DND-41 (cell line): ENCODE results near the gene PAIP2.

Experiments
- EZH2 ChIP-seq: IDR thresholded peaks from 3 replicates; pipeline ENCODE4 v1.6.1; 2012; ENCODE audit warnings: borderline replicate concordance, low read depth, mild to moderate bottlenecking, moderate library complexity, low read length, inconsistent platforms; ENCODE audit not compliant: severe bottlenecking
- TF ChIP-seq, protein P1 (sequence below): IDR thresholded peaks from 2 replicates; pipeline ENCODE4 v1.5.1; 2012; ENCODE audit warnings: borderline replicate concordance, low read length, moderate library complexity, mild to moderate bottlenecking; ENCODE audit not compliant: poor library complexity, severe bottlenecking; ENCODE audit errors: extremely low read depth

DNA sequence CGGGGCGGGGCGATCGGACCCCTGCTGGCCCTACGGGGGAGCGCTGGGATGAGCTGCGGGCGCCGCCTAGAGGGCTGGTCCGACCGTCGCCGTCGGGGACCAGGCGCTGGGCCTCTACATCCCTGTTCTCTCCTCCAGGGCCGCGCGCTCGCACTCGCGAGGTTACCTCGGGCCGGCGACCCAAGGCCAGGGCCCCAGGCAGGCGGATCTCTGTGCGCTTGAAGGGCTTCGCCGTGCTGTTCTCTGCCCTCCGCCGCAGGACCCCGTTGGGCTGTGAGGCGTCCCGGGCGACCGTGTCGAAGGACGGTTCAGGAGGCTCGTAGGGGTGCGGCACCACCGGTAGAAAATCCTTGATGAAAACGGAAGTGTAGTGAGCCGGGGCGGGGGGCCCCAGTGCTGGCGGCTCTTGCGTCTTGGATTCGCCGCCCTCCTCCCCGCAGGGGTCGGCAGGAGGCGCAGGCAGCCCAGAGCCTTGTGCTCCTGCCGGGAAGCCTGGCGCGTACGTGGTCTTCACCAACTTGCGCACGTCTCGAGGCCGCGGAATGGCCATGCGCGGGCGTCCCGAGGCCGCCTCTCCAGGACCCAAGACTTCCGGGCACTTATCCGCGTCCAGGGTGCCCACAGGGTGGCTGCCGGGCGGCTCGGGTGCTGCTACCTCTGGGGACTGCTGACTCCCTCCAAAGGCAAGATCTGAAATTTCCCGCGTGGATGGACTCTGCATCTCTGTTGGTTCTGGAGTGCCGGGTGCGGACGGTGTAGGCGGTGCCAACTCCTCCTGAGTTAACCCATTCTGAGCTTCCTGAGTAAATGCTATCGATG lies 51.2 kb downstream of the PAIP2 start:
- TF ChIP-seq, protein P1, sequence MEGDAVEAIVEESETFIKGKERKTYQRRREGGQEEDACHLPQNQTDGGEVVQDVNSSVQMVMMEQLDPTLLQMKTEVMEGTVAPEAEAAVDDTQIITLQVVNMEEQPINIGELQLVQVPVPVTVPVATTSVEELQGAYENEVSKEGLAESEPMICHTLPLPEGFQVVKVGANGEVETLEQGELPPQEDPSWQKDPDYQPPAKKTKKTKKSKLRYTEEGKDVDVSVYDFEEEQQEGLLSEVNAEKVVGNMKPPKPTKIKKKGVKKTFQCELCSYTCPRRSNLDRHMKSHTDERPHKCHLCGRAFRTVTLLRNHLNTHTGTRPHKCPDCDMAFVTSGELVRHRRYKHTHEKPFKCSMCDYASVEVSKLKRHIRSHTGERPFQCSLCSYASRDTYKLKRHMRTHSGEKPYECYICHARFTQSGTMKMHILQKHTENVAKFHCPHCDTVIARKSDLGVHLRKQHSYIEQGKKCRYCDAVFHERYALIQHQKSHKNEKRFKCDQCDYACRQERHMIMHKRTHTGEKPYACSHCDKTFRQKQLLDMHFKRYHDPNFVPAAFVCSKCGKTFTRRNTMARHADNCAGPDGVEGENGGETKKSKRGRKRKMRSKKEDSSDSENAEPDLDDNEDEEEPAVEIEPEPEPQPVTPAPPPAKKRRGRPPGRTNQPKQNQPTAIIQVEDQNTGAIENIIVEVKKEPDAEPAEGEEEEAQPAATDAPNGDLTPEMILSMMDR, result peak; percentile 84
- no peak for TF ChIP-seq EZH2
